Smooth muscle cell (in vitro differentiated cells): ENCODE measurements around the gene CDCA8. TPM values are rescaled to one million over a fixed set of nuclear protein-coding genes. Genes with fewer than 3 reads are reported as not detected.

Source experiments
- DNase-seq: peaks from one replicate; lab custom pipeline; 2025; ENCODE audit not compliant: unreplicated experiment; lab: John Stamatoyannopoulos, UW
- H2AFZ ChIP-seq: fragments of 200-600 bp; sonication (generic); 2 replicates; pipeline ENCODE4 v1.6.0; 2016; ENCODE audit warnings: antibody characterized with exemption, low read depth, mild to moderate bottlenecking
- H3F3A ChIP-seq: fragments of 200-600 bp; sonication (generic); 2 replicates; pipeline ENCODE4 v1.6.0; 2017; ENCODE audit warnings: antibody characterized with exemption, low read depth
- H3K27ac ChIP-seq: fragments of 200-600 bp; sonication (generic); 2 replicates; pipeline ENCODE4 v1.5.1; 2016; ENCODE audit warnings: low read depth, mild to moderate bottlenecking
- H3K27me3 ChIP-seq: fragments of 200-600 bp; sonication (generic); 2 replicates; pipeline ENCODE4 v1.6.1; 2016; ENCODE audit warnings: low read depth, mild to moderate bottlenecking
- H3K36me3 ChIP-seq: fragments of 200-600 bp; sonication (generic); 2 replicates; pipeline ENCODE4 v1.5.1; 2016; ENCODE audit warnings: low read depth
- H3K4me1 ChIP-seq: fragments of 200-600 bp; sonication (generic); 2 replicates; pipeline ENCODE4 v1.5.1; 2016; ENCODE audit warnings: low read depth
- H3K4me2 ChIP-seq: fragments of 200-600 bp; sonication (generic); 2 replicates; pipeline ENCODE4 v1.6.0; 2016; ENCODE audit warnings: mild to moderate bottlenecking
- H3K4me3 ChIP-seq: fragments of 200-600 bp; sonication (generic); 2 replicates; pipeline ENCODE4 v1.5.1; 2016; ENCODE audit warnings: mild to moderate bottlenecking
- H3K79me2 ChIP-seq: fragments of 200-600 bp; sonication (generic); 2 replicates; pipeline ENCODE4 v1.6.0; 2016; ENCODE audit warnings: low read depth, mild to moderate bottlenecking
- H3K9ac ChIP-seq: fragments of 200-600 bp; sonication (generic); 2 replicates; pipeline ENCODE4 v1.6.0; 2016; ENCODE audit warnings: low read depth
- H3K9me3 ChIP-seq: fragments of 200-600 bp; sonication (generic); replicated peaks from 2 replicates; pipeline ENCODE4 v1.5.1; 2016; ENCODE audit warnings: low read depth
- H4K20me1 ChIP-seq: fragments of 200-600 bp; sonication (generic); 2 replicates; pipeline ENCODE4 v1.6.0; 2016; ENCODE audit warnings: low read depth
- CTCF ChIP-seq: fragments of 200-600 bp; sonication (generic); IDR thresholded peaks from 2 replicates; pipeline ENCODE4 v1.5.1; 2017; ENCODE audit warnings: borderline replicate concordance, mild to moderate bottlenecking, antibody characterized with exemption; ENCODE audit not compliant: insufficient read depth, poor library complexity, severe bottlenecking
- WGBS: methylation state at CpG from one replicate; pipeline ENCODE4 v1.1.7; 2016; ENCODE audit warnings: low lambda C conversion rate; 5-methylcytosine and 5-hydroxymethylcytosine counted together
- polyA plus RNA-seq: library from polyadenylated mRNA; unstranded; fragments of >200 nt; fragmentation: Nextera tagmentation; extraction: Ambion mirVana; gene quantifications from 2 replicates; pipeline ENCODE4 v1.2.1, GENCODE V29; 2016
- total RNA-seq: library from RNA; depleted of rRNA; stranded (reverse); fragments of >200 nt; gene quantifications from 2 replicates; pipeline ENCODE4 v1.2.3, GENCODE V29; 2014

Gene CDCA8
- total and polyA plus RNA-seq, 2 experiments from 2014 or later = 2.4 to 12.4 TPM

- Histone ChIP-seq H4K20me1 (no peaks in the 10 kb centered on the region), H3K4me1 (peaks cover 13% of the 10 kb centered on the region), H3K27ac (no peak overlapping the region), H3K27me3 (peaks cover 37% of the 10 kb centered on the region), H3K4me2 (no peak overlapping the region), H2AFZ (no peak overlapping the region), H3F3A (no peaks in the 10 kb centered on the region), H3K79me2 (no peaks in the 10 kb centered on the region), H3K36me3 (no peaks in the 10 kb centered on the region), H3K4me3 (no peak overlapping the region), H3K9me3 (no peaks in the 10 kb centered on the region), H3K9ac (no peak overlapping the region)
- 92% methylated on average over 11 of the region's 11 CpGs for WGBS
- DNase-seq = no peak
- no peak for TF ChIP-seq CTCF
Measured at GRCh38 chr1:37666241-37666867, 26.0 kb upstream of the CDCA8 start.

- Histone ChIP-seq H3K27me3 (peaks cover 39% of the 10 kb centered on the region), H3K79me2 (no peaks in the 10 kb centered on the region), H3K27ac (no peak overlapping the region), H3K4me2 (no peak overlapping the region), H3F3A (no peaks in the 10 kb centered on the region), H3K9ac (no peak overlapping the region), H3K9me3 (no peaks in the 10 kb centered on the region), H2AFZ (no peak overlapping the region), H3K36me3 (no peaks in the 10 kb centered on the region), H4K20me1 (no peaks in the 10 kb centered on the region), H3K4me1 (peaks cover 8% of the 10 kb centered on the region), H3K4me3 (no peak overlapping the region)
- WGBS = 79% methylated on average over 17 of the region's 17 CpGs
- no peak for DNase-seq
- TF ChIP-seq CTCF = no peak
Measured at GRCh38 chr1:37667023-37667671, 25.2 kb upstream of the CDCA8 start.

GRCh38 chr1:37670133-37670532 lies 22.2 kb upstream of the CDCA8 start:
- no peak overlapping the region for H3K4me3 ChIP-seq
- H3K79me2 ChIP-seq = no peaks in the 10 kb centered on the region
- H3K36me3 ChIP-seq = no peaks in the 10 kb centered on the region
- no peaks in the 10 kb centered on the region for H3F3A ChIP-seq
- H3K27ac ChIP-seq = no peak overlapping the region
- no peaks in the 10 kb centered on the region for H4K20me1 ChIP-seq
- peaks cover 44% of the 10 kb centered on the region for H3K27me3 ChIP-seq
- WGBS = 76% methylated on average over 2 of the region's 2 CpGs
- H3K9ac ChIP-seq = no peak overlapping the region
- H3K9me3 ChIP-seq = no peaks in the 10 kb centered on the region
- no peaks in the 10 kb centered on the region for H3K4me1 ChIP-seq
- no peak for TF ChIP-seq CTCF
- DNase-seq = no peak
- no peak overlapping the region for H3K4me2 ChIP-seq
- no peak overlapping the region for H2AFZ ChIP-seq

GRCh38 chr1:37671261-37671660 lies 21.1 kb upstream of the CDCA8 start:
- Histone ChIP-seq H3K9ac (no peak overlapping the region), H3K36me3 (no peaks in the 10 kb centered on the region), H3K4me1 (no peaks in the 10 kb centered on the region), H3F3A (no peaks in the 10 kb centered on the region), H3K4me2 (no peak overlapping the region), H3K9me3 (no peaks in the 10 kb centered on the region), H3K27ac (no peak overlapping the region), H3K4me3 (no peak overlapping the region), H3K79me2 (no peaks in the 10 kb centered on the region), H4K20me1 (no peaks in the 10 kb centered on the region), H3K27me3 (peaks cover 44% of the 10 kb centered on the region), H2AFZ (no peak overlapping the region)
- no peak for TF ChIP-seq CTCF
- 82% methylated on average over 6 of the region's 6 CpGs for WGBS
- no peak for DNase-seq
